ENCODE results near the gene SLC38A1. TPM values are rescaled to one million over a fixed set of nuclear protein-coding genes. Genes with fewer than 3 reads are reported as not detected.

SLC38A1 gene
- total and polyA plus RNA-seq, 11 donors: 41.5 to 250 (median 157) TPM

DNA sequence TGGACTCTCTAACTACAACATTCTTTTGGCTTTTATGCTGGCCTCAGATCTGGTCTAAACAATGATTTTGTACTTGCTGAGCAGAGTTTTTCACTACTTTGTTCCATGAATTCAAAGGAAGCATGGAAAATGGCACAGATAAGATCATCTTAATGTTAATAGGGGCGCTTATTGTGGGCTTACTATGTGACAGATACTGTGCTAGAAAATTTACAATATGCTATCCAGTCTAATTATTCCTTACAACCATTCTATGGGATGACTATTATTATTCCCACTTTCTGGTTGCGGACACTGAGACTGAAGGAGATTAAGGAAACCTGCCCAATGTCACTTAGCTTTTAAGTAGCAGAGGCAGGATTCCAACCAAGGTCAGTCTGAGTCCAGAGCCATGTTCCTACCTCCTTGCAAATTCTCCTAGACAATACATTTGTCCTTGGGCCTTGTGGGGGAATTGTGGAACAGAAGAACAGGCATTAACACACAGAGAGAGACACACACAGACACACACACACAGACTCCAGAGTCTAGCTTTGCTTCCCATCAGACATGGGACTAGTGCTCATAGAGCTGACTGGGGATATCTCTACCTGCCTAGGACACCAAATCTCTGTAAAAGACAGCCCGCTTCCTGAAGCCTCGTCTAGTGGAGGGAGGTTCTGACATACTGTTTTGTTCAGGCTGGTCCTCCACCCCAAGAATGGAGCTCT is 107.7 kb downstream of the SLC38A1 start:
- 86 to 95% (median 91%) methylated on average over 4 of the region's 4 CpGs for WGBS, 4 donors

GRCh38 chr12:46160101-46160980 is 108.5 kb downstream of the SLC38A1 start:
- WGBS, 4 donors: 63 to 71% (median 65%) methylated on average over 10 of the region's 10 CpGs
- Histone ChIP-seq H3K36me3 (no peaks in the 10 kb centered on the region), H3K4me1 (peaks cover 0 to 30% (median 6%) of the 10 kb centered on the region in 12 donors), H3K4me3 (no peak overlapping the region), H3K27ac (peak overlapping the region in 1 of 12 donors; percentile 75), H3K27me3 (no peaks in the 10 kb centered on the region), H3K9me3 (peaks cover 0 to 12% (median 4%) of the 10 kb centered on the region in 12 donors)
- DNase-seq (peak in 1 of 5 donors; percentile 24), ATAC-seq (peak in 2 of 4 donors; percentile 50 to 75)
- TF ChIP-seq POLR2A (IDR thresholded peaks at IDR 0.05): no peak
- TF ChIP-seq, protein P1, sequence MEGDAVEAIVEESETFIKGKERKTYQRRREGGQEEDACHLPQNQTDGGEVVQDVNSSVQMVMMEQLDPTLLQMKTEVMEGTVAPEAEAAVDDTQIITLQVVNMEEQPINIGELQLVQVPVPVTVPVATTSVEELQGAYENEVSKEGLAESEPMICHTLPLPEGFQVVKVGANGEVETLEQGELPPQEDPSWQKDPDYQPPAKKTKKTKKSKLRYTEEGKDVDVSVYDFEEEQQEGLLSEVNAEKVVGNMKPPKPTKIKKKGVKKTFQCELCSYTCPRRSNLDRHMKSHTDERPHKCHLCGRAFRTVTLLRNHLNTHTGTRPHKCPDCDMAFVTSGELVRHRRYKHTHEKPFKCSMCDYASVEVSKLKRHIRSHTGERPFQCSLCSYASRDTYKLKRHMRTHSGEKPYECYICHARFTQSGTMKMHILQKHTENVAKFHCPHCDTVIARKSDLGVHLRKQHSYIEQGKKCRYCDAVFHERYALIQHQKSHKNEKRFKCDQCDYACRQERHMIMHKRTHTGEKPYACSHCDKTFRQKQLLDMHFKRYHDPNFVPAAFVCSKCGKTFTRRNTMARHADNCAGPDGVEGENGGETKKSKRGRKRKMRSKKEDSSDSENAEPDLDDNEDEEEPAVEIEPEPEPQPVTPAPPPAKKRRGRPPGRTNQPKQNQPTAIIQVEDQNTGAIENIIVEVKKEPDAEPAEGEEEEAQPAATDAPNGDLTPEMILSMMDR (IDR thresholded peaks at IDR 0.05): no peak
- intact Hi-C loops (cut with DNase I): no loop called here

More for the DNA sequence above, 107.7 kb downstream of the SLC38A1 start:
- peaks cover 0 to 30% (median 6%) of the 10 kb centered on the region in 12 donors for H3K4me1 ChIP-seq
- TF ChIP-seq, protein P1 (IDR thresholded peaks at IDR 0.05): no peak
- no peak for TF ChIP-seq POLR2A (IDR thresholded peaks at IDR 0.05)
- ATAC-seq: peak in 1 of 4 donors; percentile 20
- H3K9me3 ChIP-seq: peaks cover 0 to 8% (median 3%) of the 10 kb centered on the region in 12 donors
- intact Hi-C loops (cut with DNase I): no loop called here
- no peaks in the 10 kb centered on the region for H3K36me3 ChIP-seq
- peak overlapping the region in 1 of 12 donors; percentile 75 for H3K27ac ChIP-seq
- DNase-seq: no peak
- no peaks in the 10 kb centered on the region for H3K27me3 ChIP-seq
- H3K4me3 ChIP-seq: no peak overlapping the region

GRCh38 chr12:46159309-46159901 is 109.4 kb downstream of the SLC38A1 start:
- Histone ChIP-seq H3K4me1 (peaks cover 0 to 30% (median 6%) of the 10 kb centered on the region in 12 donors), H3K36me3 (no peaks in the 10 kb centered on the region), H3K4me3 (no peak overlapping the region), H3K27ac (peak overlapping the region in 2 of 12 donors; percentile 16 to 75), H3K9me3 (peaks cover 0 to 12% (median 4%) of the 10 kb centered on the region in 12 donors), H3K27me3 (no peaks in the 10 kb centered on the region)
- TF ChIP-seq, protein P1 (IDR thresholded peaks at IDR 0.05): no peak
- TF ChIP-seq POLR2A (IDR thresholded peaks at IDR 0.05): no peak
- ATAC-seq (no peak), DNase-seq (no peak)
- 50 to 71% (median 58%) methylated on average over 2 of the region's 2 CpGs for WGBS, 4 donors
- intact Hi-C loops (cut with DNase I): loop anchor here in 6 of 10 donors (10.0 kb wide), 4 partner anchors 105 to 515 kb away; partner anchors contain the start of gene SLC38A1 (in 1 of the 6)
